Activated naive CD4-positive, alpha-beta T cell treated with anti-CD3 and anti-CD28 coated beads for 36 hours (primary cell): Measurements from ENCODE around the gene LIF. TPM values are rescaled to one million over a fixed set of nuclear protein-coding genes. Genes with fewer than 3 reads are reported as not detected.
A peak's percentile ranks its signal among the peaks of the same experiment; 100 is the strongest.

Experiments
- CTCF ChIA-PET: fragments of 350-600 bp; sonication (Branson Sonifier 250); formaldehyde crosslinking; loops from one replicate; lab custom pipeline; 2021; ENCODE audit warnings: antibody characterized with exemption; lab: Charles Lee
- DNase-seq: peaks from one replicate; pipeline ENCODE4 v3.0.0-alpha.2; 2020
- H3K27ac Mint-ChIP-seq: one replicate; pipeline ENCODE4 v1.8.0; 2021; ENCODE audit warnings: mild to moderate bottlenecking, mixed read lengths
- H3K27me3 Mint-ChIP-seq: one replicate; pipeline ENCODE4 v1.8.0; 2021; ENCODE audit warnings: low read depth, mixed read lengths
- H3K36me3 Mint-ChIP-seq: one replicate; pipeline ENCODE4 v1.8.0; 2021; ENCODE audit warnings: low read depth, mixed read lengths
- H3K4me1 Mint-ChIP-seq: one replicate; pipeline ENCODE4 v1.8.0; 2021; ENCODE audit warnings: low read depth, mixed read lengths
- H3K4me3 Mint-ChIP-seq: one replicate; pipeline ENCODE4 v1.8.0; 2021; ENCODE audit warnings: mild to moderate bottlenecking, moderate library complexity, mixed read lengths
- H3K9me3 Mint-ChIP-seq: one replicate; pipeline ENCODE4 v1.8.0; 2021; ENCODE audit warnings: mixed read lengths
- intact Hi-C: fragments of 100-400 bp; cut with micrococcal nuclease; formaldehyde crosslinking; loops from one replicate; pipeline ENCODE4 v1.15.1; 2023
- total RNA-seq, 2 experiments: library from RNA; stranded (reverse); gene quantifications; one replicate each; pipeline ENCODE4 v1.2.3, GENCODE V29; 2021

Gene LIF
- total RNA-seq, 2 experiments from 2014 or later: 111 to 115 TPM

DNA sequence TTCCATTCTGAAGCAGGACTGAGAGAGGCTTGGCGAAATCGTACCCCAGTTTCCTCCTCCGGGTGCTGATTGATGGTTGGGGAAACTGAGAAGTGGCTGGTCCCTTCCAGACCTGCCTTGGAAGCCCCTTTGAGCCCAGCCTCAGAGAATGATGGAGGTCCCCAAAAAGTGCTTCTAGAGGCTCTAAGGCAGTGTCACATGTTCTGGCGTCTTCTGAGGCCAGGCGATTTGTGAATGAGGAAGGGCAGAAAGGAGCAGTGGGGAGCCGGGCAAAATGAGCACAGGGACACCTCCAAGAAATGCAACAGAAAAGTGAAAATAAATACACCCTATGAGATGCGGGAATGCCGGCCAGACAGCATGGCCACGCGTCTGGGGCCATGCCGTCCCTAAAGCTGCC, 1.0 kb upstream of the LIF start:
- Mint-ChIP-seq H3K27ac (peak overlapping the region; percentile 90), H3K4me3 (peak overlapping the region; percentile 98), H3K27me3 (no peaks in the 10 kb centered on the region), H3K36me3 (peaks cover 39% of the 10 kb centered on the region), H3K4me1 (peaks cover 67% of the 10 kb centered on the region), H3K9me3 (no peaks in the 10 kb centered on the region)
- DNase-seq: no peak
- CTCF ChIA-PET: no interaction called here
- intact Hi-C loops: no loop called here

GRCh38 chr22:30246814-30247376, 336 bp upstream of the LIF start:
- CTCF ChIA-PET: interaction anchor here (1.0 kb wide), 1 partner anchor 26 kb away, joined by 3 read pairs; no protein-coding TSS in a partner anchor
- peak overlapping the region; percentile 90 for H3K27ac Mint-ChIP-seq
- intact Hi-C loops: loop anchor here (1.0 kb wide), 4 partner anchors 20 to 80 kb away; no protein-coding TSS in a partner anchor
- no peaks in the 10 kb centered on the region for H3K27me3 Mint-ChIP-seq
- DNase-seq: no peak
- peak overlapping the region; percentile 98 for H3K4me3 Mint-ChIP-seq
- H3K4me1 Mint-ChIP-seq: peaks cover 73% of the 10 kb centered on the region
- peaks cover 44% of the 10 kb centered on the region for H3K36me3 Mint-ChIP-seq
- no peaks in the 10 kb centered on the region for H3K9me3 Mint-ChIP-seq

DNA sequence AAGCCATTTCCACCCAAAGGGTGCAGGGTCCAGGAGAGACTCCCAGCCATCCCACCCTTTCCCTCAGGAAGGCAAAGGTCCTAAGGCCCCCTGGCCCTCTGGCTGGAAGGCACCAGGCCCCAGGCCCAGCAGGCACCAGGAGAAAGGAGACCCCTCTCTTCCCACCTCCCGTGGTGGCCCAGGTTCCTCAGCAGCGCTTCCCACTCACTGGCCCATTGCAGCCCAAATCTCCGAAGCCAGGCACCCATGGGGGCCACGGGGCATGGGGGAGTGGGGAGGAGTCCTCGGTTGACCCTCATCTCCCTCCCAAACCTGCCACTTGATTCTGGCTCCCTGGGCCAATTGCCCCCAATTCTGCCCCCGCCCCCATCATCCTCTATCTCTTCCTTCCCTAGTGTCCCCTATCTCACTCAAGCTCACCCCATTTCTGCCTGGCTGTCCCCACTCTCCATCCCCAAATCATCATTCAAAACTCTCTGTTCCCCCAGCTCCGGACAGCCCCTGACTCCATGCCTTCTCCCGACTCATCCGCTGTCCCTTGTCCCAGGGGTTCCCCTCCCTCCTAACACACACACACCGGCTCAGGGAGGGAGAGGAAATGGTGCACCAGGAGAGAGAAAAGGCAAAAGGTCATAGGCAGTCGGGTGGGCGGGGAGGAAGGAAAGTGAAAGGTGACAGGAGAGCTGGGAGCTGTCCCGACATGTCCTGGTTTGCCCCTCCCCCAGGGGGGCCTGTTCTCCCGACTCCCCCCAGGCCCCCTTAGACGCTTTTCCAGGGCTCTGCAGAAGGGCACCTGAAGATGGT, 1.2 kb downstream of the LIF start:
- peaks cover 70% of the 10 kb centered on the region for H3K4me1 Mint-ChIP-seq
- peak overlapping the region; percentile 99 for H3K27ac Mint-ChIP-seq
- H3K4me3 Mint-ChIP-seq: peak overlapping the region; percentile 98
- no peaks in the 10 kb centered on the region for H3K9me3 Mint-ChIP-seq
- no peaks in the 10 kb centered on the region for H3K27me3 Mint-ChIP-seq
- CTCF ChIA-PET: interaction anchor here (0.9 to 1.6 kb wide), 2 partner anchors 56 to 67 kb away, joined by 3 to 4 read pairs; no protein-coding TSS in a partner anchor
- peaks cover 50% of the 10 kb centered on the region for H3K36me3 Mint-ChIP-seq
- intact Hi-C loops: loop anchor here (1.0 kb wide), 1 partner anchor 24 kb away; no protein-coding TSS in a partner anchor
- peak; percentile 75 for DNase-seq

DNA sequence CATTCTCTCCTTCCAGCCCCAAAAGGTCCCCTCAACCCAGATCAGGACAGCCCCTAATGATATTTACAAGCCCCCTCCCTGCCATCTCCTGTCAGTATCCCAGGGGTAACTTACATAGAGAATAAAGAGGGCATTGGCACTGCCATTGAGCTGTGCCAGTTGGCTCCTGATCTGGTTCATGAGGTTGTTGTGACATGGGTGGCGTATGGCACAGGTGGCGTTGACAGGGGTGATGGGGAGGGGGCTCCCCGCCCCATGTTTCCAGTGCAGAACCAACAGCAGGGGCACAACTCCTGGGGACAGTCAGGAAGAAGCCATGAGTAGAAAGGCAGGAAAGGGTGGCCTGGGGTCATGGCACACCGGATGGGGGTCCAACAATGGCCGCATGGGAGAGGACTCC, 1.9 kb downstream of the LIF start:
- no peak for DNase-seq
- peak overlapping the region; percentile 98 for H3K4me3 Mint-ChIP-seq
- CTCF ChIA-PET: interaction anchor here (1.6 kb wide), 1 partner anchor 66 kb away, joined by 4 read pairs; no protein-coding TSS in a partner anchor
- no peaks in the 10 kb centered on the region for H3K9me3 Mint-ChIP-seq
- H3K4me1 Mint-ChIP-seq: peaks cover 65% of the 10 kb centered on the region
- peak overlapping the region; percentile 99 for H3K27ac Mint-ChIP-seq
- intact Hi-C loops: loop anchor here (1.0 kb wide), 1 partner anchor 23 kb away; no protein-coding TSS in a partner anchor
- H3K27me3 Mint-ChIP-seq: no peaks in the 10 kb centered on the region
- H3K36me3 Mint-ChIP-seq: peaks cover 52% of the 10 kb centered on the region

GRCh38 chr22:30244066-30244465, 2.5 kb downstream of the LIF start:
- peak overlapping the region; percentile 98 for H3K4me3 Mint-ChIP-seq
- H3K9me3 Mint-ChIP-seq: no peaks in the 10 kb centered on the region
- peaks cover 62% of the 10 kb centered on the region for H3K4me1 Mint-ChIP-seq
- H3K27me3 Mint-ChIP-seq: no peaks in the 10 kb centered on the region
- DNase-seq: no peak
- peak overlapping the region; percentile 99 for H3K27ac Mint-ChIP-seq
- intact Hi-C loops: no loop called here
- H3K36me3 Mint-ChIP-seq: peaks cover 52% of the 10 kb centered on the region
- CTCF ChIA-PET: interaction anchor here (0.9 to 1.6 kb wide), 2 partner anchors 66 to 136 kb away, joined by 4 read pairs; no protein-coding TSS in a partner anchor

DNA sequence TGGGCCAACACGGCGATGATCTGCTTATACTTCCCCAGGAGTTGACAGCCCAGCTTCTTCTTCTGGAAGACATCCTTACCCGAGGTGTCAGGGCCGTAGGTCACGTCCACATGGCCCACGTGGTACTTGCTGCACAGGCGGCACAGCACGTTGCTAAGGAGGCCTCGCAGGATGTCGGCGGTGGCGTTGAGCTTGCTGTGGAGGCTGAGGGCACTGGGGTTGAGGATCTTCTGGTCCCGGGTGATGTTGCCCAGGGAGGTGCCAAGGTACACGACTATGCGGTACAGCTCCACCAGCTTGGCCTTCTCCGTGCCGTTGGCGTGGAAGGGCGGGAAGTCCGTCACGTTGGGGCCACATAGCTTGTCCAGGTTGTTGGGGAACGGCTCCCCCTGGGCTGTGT, 2.9 kb downstream of the LIF start:
- Mint-ChIP-seq H3K4me3 (peak overlapping the region; percentile 98), H3K4me1 (peaks cover 61% of the 10 kb centered on the region), H3K9me3 (no peaks in the 10 kb centered on the region), H3K36me3 (peaks cover 52% of the 10 kb centered on the region), H3K27me3 (no peaks in the 10 kb centered on the region), H3K27ac (peak overlapping the region; percentile 99)
- CTCF ChIA-PET: interaction anchor here (0.9 kb wide), 1 partner anchor 136 kb away, joined by 4 read pairs; no protein-coding TSS in a partner anchor
- intact Hi-C loops: no loop called here
- no peak for DNase-seq

GRCh38 chr22:30241576-30242371, 4.8 kb downstream of the LIF start:
- H3K36me3 Mint-ChIP-seq: peaks cover 52% of the 10 kb centered on the region
- CTCF ChIA-PET: no interaction called here
- peak overlapping the region; percentile 29 for H3K4me3 Mint-ChIP-seq
- intact Hi-C loops: no loop called here
- H3K9me3 Mint-ChIP-seq: no peaks in the 10 kb centered on the region
- no peaks in the 10 kb centered on the region for H3K27me3 Mint-ChIP-seq
- H3K4me1 Mint-ChIP-seq: peaks cover 43% of the 10 kb centered on the region
- DNase-seq: no peak
- H3K27ac Mint-ChIP-seq: peak overlapping the region; percentile 99

- no peak for DNase-seq
- CTCF ChIA-PET: interaction anchor here (0.7 kb wide), 1 partner anchor 134 kb away, joined by 3 read pairs; no protein-coding TSS in a partner anchor
- H3K27ac Mint-ChIP-seq: peak overlapping the region; percentile 46
- peaks cover 41% of the 10 kb centered on the region for H3K4me1 Mint-ChIP-seq
- H3K4me3 Mint-ChIP-seq: peak overlapping the region; percentile 29
- peaks cover 45% of the 10 kb centered on the region for H3K36me3 Mint-ChIP-seq
- H3K9me3 Mint-ChIP-seq: no peaks in the 10 kb centered on the region
- no peaks in the 10 kb centered on the region for H3K27me3 Mint-ChIP-seq
- intact Hi-C loops: no loop called here
Observed at GRCh38 chr22:30240541-30241417, 5.8 kb downstream of the LIF start.

DNA sequence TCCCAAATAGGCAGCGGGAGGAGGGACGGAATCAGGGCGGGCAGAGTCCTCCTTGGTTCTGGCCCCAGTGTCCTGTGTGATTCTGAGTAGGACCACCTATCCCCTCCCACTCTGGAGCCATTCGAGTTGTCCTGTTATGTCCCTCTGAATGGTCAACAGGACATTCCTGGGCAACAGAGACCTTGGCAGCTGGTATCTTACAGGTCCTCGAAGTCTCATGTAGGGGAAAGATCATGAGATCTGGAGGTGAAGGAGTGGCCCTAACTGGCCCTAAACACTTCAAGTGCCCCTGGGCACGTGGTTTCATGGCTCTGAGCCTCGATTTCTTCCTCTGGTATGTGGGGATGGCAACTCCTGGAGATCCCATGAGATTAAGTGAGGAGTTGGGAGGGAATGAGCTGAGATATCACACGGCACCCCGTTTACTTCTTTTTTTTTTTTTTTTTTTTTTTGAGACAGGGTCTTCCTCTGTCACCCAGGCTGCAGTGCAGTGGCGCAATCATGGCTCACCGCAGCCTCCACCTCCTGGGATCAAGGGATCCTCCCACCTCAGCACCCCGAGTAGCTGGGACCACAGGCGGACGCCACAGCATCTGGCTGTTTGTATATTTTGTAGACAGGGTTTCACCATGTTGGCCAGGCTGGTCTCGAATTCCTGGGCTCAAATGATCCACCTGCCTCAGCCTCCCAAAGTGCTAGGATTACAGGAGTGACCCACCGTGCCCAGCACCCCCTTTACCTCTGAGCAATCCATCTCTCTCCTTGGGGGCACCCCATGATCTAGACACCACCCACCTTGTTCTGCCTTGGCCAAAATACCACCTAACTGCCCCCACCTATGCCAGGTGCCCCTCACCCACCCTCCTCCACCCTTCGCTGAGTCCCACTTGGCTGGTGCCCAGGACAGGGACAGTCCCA, 6.8 kb downstream of the LIF start:
- no peak overlapping the region for H3K4me3 Mint-ChIP-seq
- no peaks in the 10 kb centered on the region for H3K27me3 Mint-ChIP-seq
- H3K36me3 Mint-ChIP-seq: peaks cover 35% of the 10 kb centered on the region
- no peak for DNase-seq
- intact Hi-C loops: no loop called here
- no peaks in the 10 kb centered on the region for H3K9me3 Mint-ChIP-seq
- CTCF ChIA-PET: interaction anchor here (0.5 to 1.1 kb wide), 2 partner anchors 15 to 39 kb away, joined by 3 read pairs; no protein-coding TSS in a partner anchor
- peak overlapping the region; percentile 39 for H3K27ac Mint-ChIP-seq
- H3K4me1 Mint-ChIP-seq: peaks cover 36% of the 10 kb centered on the region

- Mint-ChIP-seq H3K27ac (no peak overlapping the region), H3K36me3 (peaks cover 26% of the 10 kb centered on the region), H3K4me3 (no peak overlapping the region), H3K4me1 (peaks cover 28% of the 10 kb centered on the region), H3K9me3 (no peaks in the 10 kb centered on the region), H3K27me3 (no peaks in the 10 kb centered on the region)
- CTCF ChIA-PET: interaction anchor here (0.5 to 1.1 kb wide), 3 partner anchors 14 to 127 kb away, joined by 3 to 4 read pairs (median 3); no protein-coding TSS in a partner anchor
- no peak for DNase-seq
- intact Hi-C loops: no loop called here
Observed at GRCh38 chr22:30238661-30239487, 7.7 kb downstream of the LIF start.
